DND-41 (cell line): ENCODE results near the gene PPOX.

ENCODE experiments used
- ATAC-seq: fragments of 200-7000 bp; cut with Tn5 transposase; 3 replicates; pipeline ENCODE4 v1.9.1; 2021; ENCODE audit warnings: low read depth; ENCODE audit not compliant: insufficient read depth
- DNase-seq: peaks from one replicate; pipeline ENCODE4 v3.0.0-alpha.2; 2020
- H2AFZ ChIP-seq: 2 replicates; pipeline ENCODE4 v1.6.0; 2012; ENCODE audit warnings: low read depth, low read length
- H3K27ac ChIP-seq: 2 replicates; pipeline ENCODE4 v1.5.1; 2012; ENCODE audit warnings: low read length, inconsistent platforms
- H3K27me3 ChIP-seq: fragments of 200-600 bp; sonication (generic); 2 replicates; pipeline ENCODE4 v1.6.0; 2012; ENCODE audit warnings: low read length, mild to moderate bottlenecking, inconsistent platforms; ENCODE audit not compliant: insufficient read depth, poor library complexity
- H3K36me3 ChIP-seq: 2 replicates; pipeline ENCODE4 v1.5.1; 2012; ENCODE audit warnings: low read length, inconsistent platforms; ENCODE audit not compliant: insufficient read depth
- H3K4me1 ChIP-seq: 2 replicates; pipeline ENCODE4 v1.5.1; 2012; ENCODE audit warnings: mild to moderate bottlenecking, low read length; ENCODE audit not compliant: insufficient read depth
- H3K4me2 ChIP-seq: 2 replicates; pipeline ENCODE4 v1.6.0; 2012; ENCODE audit warnings: mild to moderate bottlenecking, moderate library complexity, low read length, inconsistent platforms; ENCODE audit not compliant: insufficient read depth
- H3K4me3 ChIP-seq, 2 experiments: fragments of 200-600 bp in 1 of 2; shearing (Covaris generic) in 1 of 2; 2 replicates each; pipeline ENCODE4 v1.5.1; 2012 to 2016; ENCODE audit warnings: inconsistent platforms in 2 of 2, low read length in 2 of 2, mild to moderate bottlenecking in 2 of 2, low read depth in 1 of 2, moderate library complexity in 1 of 2
- H3K79me2 ChIP-seq: 2 replicates; pipeline ENCODE4 v1.6.0; 2012; ENCODE audit warnings: low read length, inconsistent platforms; ENCODE audit not compliant: insufficient read depth
- H3K9ac ChIP-seq: 2 replicates; pipeline ENCODE4 v1.6.0; 2012; ENCODE audit warnings: low read depth, mild to moderate bottlenecking, inconsistent platforms, low read length, moderate library complexity
- H3K9me3 ChIP-seq: 2 replicates; pipeline ENCODE4 v1.5.1; 2012; ENCODE audit warnings: low read length, moderate library complexity, mild to moderate bottlenecking, inconsistent platforms; ENCODE audit not compliant: insufficient read depth, severe bottlenecking
- H4K20me1 ChIP-seq: 2 replicates; pipeline ENCODE4 v1.6.0; 2012; ENCODE audit warnings: low read length; ENCODE audit not compliant: insufficient read depth
- EZH2 ChIP-seq: IDR thresholded peaks from 3 replicates; pipeline ENCODE4 v1.6.1; 2012; ENCODE audit warnings: borderline replicate concordance, low read depth, mild to moderate bottlenecking, moderate library complexity, low read length, inconsistent platforms; ENCODE audit not compliant: severe bottlenecking
- TF ChIP-seq, protein P1 (sequence below): IDR thresholded peaks from 2 replicates; pipeline ENCODE4 v1.5.1; 2012; ENCODE audit warnings: borderline replicate concordance, low read length, moderate library complexity, mild to moderate bottlenecking; ENCODE audit not compliant: poor library complexity, severe bottlenecking; ENCODE audit errors: extremely low read depth

Gene PPOX

DNA sequence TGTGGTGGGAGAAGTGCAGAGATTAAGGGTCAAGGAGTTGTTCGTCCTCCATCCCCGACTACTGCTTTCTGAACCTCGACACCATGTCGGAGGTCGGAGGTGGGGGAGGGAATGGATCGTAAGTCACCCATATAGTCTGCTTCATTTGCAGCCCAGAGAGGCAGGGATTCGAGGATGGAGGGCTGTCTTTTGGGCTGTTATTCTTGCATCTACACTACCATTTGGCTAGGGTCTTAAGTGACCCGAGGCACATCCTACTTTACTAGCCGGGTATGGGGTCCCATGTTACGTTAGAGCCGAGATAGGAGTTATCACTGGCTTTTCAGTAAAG, 6.3 kb upstream of the PPOX start:
- Histone ChIP-seq H3K27me3 (no peaks in the 10 kb centered on the region), H3K79me2 (peaks cover 30% of the 10 kb centered on the region), H3K4me3 (peak overlapping the region; percentile 60 to 79; a peak in 3 of 4 replicates), H3K36me3 (peaks cover 65% of the 10 kb centered on the region), H4K20me1 (no peaks in the 10 kb centered on the region), H3K4me1 (peaks cover 69% of the 10 kb centered on the region), H3K9me3 (no peaks in the 10 kb centered on the region), H3K27ac (peak overlapping the region; percentile 79), H3K9ac (peak overlapping the region; percentile 87), H3K4me2 (peak overlapping the region; percentile 88), H2AFZ (peak overlapping the region; percentile 75)
- DNase-seq (no peak), ATAC-seq (no peak)
- no peak for TF ChIP-seq EZH2
- TF ChIP-seq, protein P1, sequence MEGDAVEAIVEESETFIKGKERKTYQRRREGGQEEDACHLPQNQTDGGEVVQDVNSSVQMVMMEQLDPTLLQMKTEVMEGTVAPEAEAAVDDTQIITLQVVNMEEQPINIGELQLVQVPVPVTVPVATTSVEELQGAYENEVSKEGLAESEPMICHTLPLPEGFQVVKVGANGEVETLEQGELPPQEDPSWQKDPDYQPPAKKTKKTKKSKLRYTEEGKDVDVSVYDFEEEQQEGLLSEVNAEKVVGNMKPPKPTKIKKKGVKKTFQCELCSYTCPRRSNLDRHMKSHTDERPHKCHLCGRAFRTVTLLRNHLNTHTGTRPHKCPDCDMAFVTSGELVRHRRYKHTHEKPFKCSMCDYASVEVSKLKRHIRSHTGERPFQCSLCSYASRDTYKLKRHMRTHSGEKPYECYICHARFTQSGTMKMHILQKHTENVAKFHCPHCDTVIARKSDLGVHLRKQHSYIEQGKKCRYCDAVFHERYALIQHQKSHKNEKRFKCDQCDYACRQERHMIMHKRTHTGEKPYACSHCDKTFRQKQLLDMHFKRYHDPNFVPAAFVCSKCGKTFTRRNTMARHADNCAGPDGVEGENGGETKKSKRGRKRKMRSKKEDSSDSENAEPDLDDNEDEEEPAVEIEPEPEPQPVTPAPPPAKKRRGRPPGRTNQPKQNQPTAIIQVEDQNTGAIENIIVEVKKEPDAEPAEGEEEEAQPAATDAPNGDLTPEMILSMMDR: no peak

DNA sequence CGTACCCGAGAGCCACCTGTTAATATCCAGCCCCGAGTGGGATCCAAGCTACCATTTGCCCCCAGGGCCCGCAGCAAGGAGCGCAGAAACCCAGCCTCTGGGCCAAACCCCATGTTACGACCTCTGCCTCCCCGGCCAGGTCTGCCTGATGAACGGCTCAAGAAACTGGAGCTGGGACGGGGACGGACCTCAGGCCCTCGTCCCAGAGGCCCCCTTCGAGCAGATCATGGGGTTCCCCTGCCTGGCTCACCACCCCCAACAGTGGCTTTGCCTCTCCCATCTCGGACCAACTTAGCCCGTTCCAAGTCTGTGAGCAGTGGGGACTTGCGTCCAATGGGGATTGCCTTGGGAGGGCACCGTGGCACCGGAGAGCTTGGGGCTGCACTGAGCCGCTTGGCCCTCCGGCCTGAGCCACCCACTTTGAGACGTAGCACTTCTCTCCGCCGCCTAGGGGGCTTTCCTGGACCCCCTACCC, 5.5 kb upstream of the PPOX start:
- no peak for DNase-seq
- peaks cover 22% of the 10 kb centered on the region for H3K79me2 ChIP-seq
- no peak overlapping the region for H2AFZ ChIP-seq
- no peaks in the 10 kb centered on the region for H3K27me3 ChIP-seq
- H3K27ac ChIP-seq: no peak overlapping the region
- H3K4me2 ChIP-seq: peak overlapping the region; percentile 88
- peaks cover 69% of the 10 kb centered on the region for H3K4me1 ChIP-seq
- peak overlapping the region; percentile 87; the same call in 1 of the 2 replicates for H3K9ac ChIP-seq
- ATAC-seq: no peak
- TF ChIP-seq EZH2: no peak
- TF ChIP-seq, protein P1: no peak
- H3K4me3 ChIP-seq: peak overlapping the region in 1 of 2 experiments; percentile 79; a peak in 2 of 4 replicates
- no peaks in the 10 kb centered on the region for H4K20me1 ChIP-seq
- peaks cover 68% of the 10 kb centered on the region for H3K36me3 ChIP-seq
- no peaks in the 10 kb centered on the region for H3K9me3 ChIP-seq

DNA sequence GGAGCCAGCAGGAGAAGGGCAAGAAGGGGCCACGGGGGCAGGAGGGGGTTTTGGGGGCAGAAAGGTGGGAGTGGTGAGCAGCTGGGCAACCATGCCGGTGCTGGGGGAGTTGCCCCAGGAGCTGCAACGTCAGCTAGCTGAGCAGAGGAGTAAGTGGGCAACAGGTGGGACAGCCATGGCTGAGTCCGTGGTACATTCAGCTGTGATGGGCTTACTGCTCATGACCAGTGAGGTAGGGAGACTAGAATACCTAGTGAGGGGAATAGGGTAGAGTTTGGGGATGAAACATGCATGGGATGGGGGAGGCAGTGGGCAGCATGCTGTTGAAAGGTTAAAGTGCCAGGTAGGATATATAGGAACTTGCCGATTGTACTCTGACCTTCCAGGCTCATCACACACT, 4.6 kb upstream of the PPOX start:
- H3K9ac ChIP-seq: no peak overlapping the region
- TF ChIP-seq, protein P1: no peak
- TF ChIP-seq EZH2: no peak
- ATAC-seq: no peak
- peak overlapping the region; percentile 88 for H3K4me2 ChIP-seq
- no peak overlapping the region for H3K4me3 ChIP-seq
- H2AFZ ChIP-seq: no peak overlapping the region
- no peaks in the 10 kb centered on the region for H3K27me3 ChIP-seq
- H3K36me3 ChIP-seq: peaks cover 68% of the 10 kb centered on the region
- peaks cover 21% of the 10 kb centered on the region for H3K79me2 ChIP-seq
- H3K9me3 ChIP-seq: no peaks in the 10 kb centered on the region
- DNase-seq: no peak
- no peak overlapping the region for H3K27ac ChIP-seq
- peaks cover 70% of the 10 kb centered on the region for H3K4me1 ChIP-seq
- H4K20me1 ChIP-seq: no peaks in the 10 kb centered on the region

DNA sequence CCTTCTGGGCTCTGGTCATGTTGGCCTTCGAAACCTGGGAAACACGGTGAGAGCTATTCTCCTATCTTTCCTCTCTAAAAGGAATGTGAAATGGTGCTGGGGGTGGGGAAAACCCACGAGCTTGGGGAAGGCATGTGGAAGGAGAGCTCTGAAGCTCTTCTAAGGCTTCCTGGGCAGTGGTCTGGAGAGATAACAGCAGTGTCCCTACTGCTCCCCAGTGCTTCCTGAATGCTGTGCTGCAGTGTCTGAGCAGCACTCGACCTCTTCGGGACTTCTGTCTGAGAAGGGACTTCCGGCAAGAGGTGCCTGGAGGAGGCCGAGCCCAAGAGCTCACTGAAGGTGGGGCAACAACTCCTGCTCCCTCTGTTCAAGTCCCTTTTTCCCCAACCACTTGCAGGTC, 4.2 kb upstream of the PPOX start:
- Histone ChIP-seq H3K79me2 (peaks cover 25% of the 10 kb centered on the region), H3K9me3 (no peaks in the 10 kb centered on the region), H3K4me3 (no peak overlapping the region), H3K27ac (no peak overlapping the region), H4K20me1 (no peaks in the 10 kb centered on the region), H3K4me1 (peaks cover 74% of the 10 kb centered on the region), H3K4me2 (peak overlapping the region; percentile 88; the same call in 1 of the 2 replicates), H3K9ac (no peak overlapping the region), H3K36me3 (peaks cover 65% of the 10 kb centered on the region), H2AFZ (no peak overlapping the region), H3K27me3 (no peaks in the 10 kb centered on the region)
- no peak for TF ChIP-seq EZH2
- TF ChIP-seq, protein P1: no peak
- ATAC-seq (no peak), DNase-seq (no peak)
